ENCODE results near the gene CYP4B1. TPM values are rescaled to one million over a fixed set of nuclear protein-coding genes. Genes with fewer than 3 reads are reported as not detected.

Gene CYP4B1
- total RNA-seq = 0.67 TPM in 1 of 2 replicates, not detected in the other
- polyA plus RNA-seq = 0.25 and 0.92 TPM in 2 replicates

DNA sequence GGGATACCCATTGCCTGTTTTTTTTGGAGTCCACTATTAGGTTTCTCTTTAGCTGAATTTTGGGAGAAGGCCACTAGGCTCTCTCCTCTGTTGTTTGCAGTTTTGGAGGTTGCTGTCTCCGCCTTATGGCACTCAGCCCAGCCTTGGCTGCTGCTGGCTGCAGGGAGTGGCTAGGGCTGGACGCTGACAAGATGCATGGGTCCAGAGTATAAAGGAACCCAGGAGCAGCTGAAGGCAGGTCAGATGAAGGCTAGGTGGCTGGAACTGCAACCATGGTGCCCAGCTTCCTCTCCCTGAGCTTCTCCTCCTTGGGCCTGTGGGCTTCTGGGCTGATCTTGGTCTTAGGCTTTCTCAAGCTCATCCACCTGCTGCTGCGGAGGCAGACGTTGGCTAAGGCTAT, at the start of gene CYP4B1:
CYP4B1 (plus strand) TSS at position 237 of the 400 bp plus-strand sequence; CDS start at position 273, 36 bp downstream.
- no peaks in the 10 kb centered on the region for H3K4me1 ChIP-seq (ENCODE audit: insufficient read depth)
- no peaks in the 10 kb centered on the region for H3K79me2 ChIP-seq
- H3K27me3 ChIP-seq = no peaks in the 10 kb centered on the region
- no peak within 1 kb of the TSS for H3K4me2 ChIP-seq
- H4K20me1 ChIP-seq (ENCODE audit: insufficient read depth, poor library complexity, severe bottlenecking) = no peaks in the 10 kb centered on the region
- no peak within 1 kb of the TSS for H3K4me3 ChIP-seq
- H3K36me3 ChIP-seq (replicated peaks; ENCODE audit: insufficient read depth, low read depth) = no peaks in the 10 kb centered on the region
- WGBS (ENCODE audit: low lambda C conversion rate, missing lambda C conversion rate) = 91% methylated on average over 4 of the region's 4 CpGs
- H3K9me3 ChIP-seq (ENCODE audit: low read depth) = no peaks in the 10 kb centered on the region
- TF ChIP-seq EZH2phosphoT487 (IDR thresholded peaks at IDR 0.05; ENCODE audit: low read depth, severe bottlenecking, unreplicated experiment) (no peak), EZH2 (IDR thresholded peaks at IDR 0.05; ENCODE audit: borderline replicate concordance) (no peak)
- TF ChIP-seq, protein P1, sequence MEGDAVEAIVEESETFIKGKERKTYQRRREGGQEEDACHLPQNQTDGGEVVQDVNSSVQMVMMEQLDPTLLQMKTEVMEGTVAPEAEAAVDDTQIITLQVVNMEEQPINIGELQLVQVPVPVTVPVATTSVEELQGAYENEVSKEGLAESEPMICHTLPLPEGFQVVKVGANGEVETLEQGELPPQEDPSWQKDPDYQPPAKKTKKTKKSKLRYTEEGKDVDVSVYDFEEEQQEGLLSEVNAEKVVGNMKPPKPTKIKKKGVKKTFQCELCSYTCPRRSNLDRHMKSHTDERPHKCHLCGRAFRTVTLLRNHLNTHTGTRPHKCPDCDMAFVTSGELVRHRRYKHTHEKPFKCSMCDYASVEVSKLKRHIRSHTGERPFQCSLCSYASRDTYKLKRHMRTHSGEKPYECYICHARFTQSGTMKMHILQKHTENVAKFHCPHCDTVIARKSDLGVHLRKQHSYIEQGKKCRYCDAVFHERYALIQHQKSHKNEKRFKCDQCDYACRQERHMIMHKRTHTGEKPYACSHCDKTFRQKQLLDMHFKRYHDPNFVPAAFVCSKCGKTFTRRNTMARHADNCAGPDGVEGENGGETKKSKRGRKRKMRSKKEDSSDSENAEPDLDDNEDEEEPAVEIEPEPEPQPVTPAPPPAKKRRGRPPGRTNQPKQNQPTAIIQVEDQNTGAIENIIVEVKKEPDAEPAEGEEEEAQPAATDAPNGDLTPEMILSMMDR (IDR thresholded peaks at IDR 0.05; ENCODE audit: poor library complexity) = no peak
- no peak within 1 kb of the TSS for H3K27ac ChIP-seq
- no peak within 1 kb of the TSS for H2AFZ ChIP-seq
- no peaks in the 10 kb centered on the region for H3K9me2 ChIP-seq (replicated peaks; ENCODE audit: insufficient read depth)
- no peak for DNase-seq (ENCODE audit: low spot score)

DNA sequence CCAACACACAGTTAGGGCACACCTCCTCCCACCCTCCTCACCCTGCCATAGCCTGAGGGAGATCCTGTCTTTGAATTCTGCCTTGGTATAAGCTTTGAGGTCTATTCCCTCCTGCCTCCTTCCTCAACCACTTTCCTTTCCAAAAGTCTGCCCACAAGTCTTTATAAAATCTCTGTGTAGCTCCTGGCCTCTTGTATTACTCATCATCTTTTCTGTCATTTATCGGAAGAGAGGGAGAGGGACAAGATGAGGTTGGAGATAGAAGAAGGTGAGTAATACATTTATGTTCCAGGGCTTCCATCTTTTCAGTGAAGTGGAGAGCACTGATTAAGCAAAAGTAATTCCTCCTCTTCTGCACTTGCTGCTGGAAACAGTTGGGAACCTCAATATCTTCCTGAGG, 49.4 kb upstream of the CYP4B1 start:
- H3K4me3 ChIP-seq = no peak overlapping the region
- no peaks in the 10 kb centered on the region for H3K79me2 ChIP-seq
- H3K4me1 ChIP-seq (ENCODE audit: insufficient read depth) = peaks cover 3% of the 10 kb centered on the region
- H3K27me3 ChIP-seq = no peaks in the 10 kb centered on the region
- H4K20me1 ChIP-seq (ENCODE audit: insufficient read depth, poor library complexity, severe bottlenecking) = no peaks in the 10 kb centered on the region
- no peak overlapping the region for H3K27ac ChIP-seq
- H3K9me3 ChIP-seq (ENCODE audit: low read depth) = no peaks in the 10 kb centered on the region
- DNase-seq (ENCODE audit: low spot score) = no peak
- no peak overlapping the region for H2AFZ ChIP-seq
- no peaks in the 10 kb centered on the region for H3K36me3 ChIP-seq (replicated peaks; ENCODE audit: insufficient read depth, low read depth)
- H3K4me2 ChIP-seq = no peak overlapping the region
- 81% methylated on average over 1 of the region's 1 CpG for WGBS (ENCODE audit: low lambda C conversion rate, missing lambda C conversion rate)
- no peak for TF ChIP-seq EZH2phosphoT487 (IDR thresholded peaks at IDR 0.05; ENCODE audit: low read depth, severe bottlenecking, unreplicated experiment)
- no peak for TF ChIP-seq EZH2 (IDR thresholded peaks at IDR 0.05; ENCODE audit: borderline replicate concordance)
- TF ChIP-seq, protein P1 (IDR thresholded peaks at IDR 0.05; ENCODE audit: poor library complexity) = no peak
- no peaks in the 10 kb centered on the region for H3K9me2 ChIP-seq (replicated peaks; ENCODE audit: insufficient read depth)

DNA sequence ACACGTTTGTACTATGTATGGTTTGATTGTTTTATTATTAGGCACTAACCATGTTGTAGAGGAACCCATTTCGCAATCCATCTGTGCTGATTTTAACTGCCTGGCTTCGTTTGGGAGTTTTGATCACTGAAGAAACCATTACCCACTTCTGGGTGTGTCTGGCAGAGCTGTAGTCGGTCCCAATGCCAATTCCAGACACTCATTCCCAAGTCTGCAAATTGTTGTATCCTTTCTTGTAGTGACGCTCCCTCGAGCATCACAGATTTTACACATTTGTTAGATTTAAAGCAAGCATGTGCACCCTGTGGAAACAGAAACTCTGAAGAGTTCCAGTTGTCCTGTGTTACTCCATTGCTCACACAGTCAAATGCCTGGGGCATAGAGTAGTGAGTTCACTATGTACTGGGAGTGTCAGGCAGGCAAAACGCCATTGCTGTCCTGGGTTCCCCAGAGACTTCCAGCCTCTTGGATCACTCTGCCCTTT, 48.9 kb upstream of the CYP4B1 start:
- WGBS (ENCODE audit: low lambda C conversion rate, missing lambda C conversion rate) = 65% methylated on average over 7 of the region's 7 CpGs
- Histone ChIP-seq H3K9me3 (ENCODE audit: low read depth) (no peaks in the 10 kb centered on the region), H3K4me1 (ENCODE audit: insufficient read depth) (peaks cover 6% of the 10 kb centered on the region), H4K20me1 (ENCODE audit: insufficient read depth, poor library complexity, severe bottlenecking) (no peaks in the 10 kb centered on the region), H3K79me2 (no peaks in the 10 kb centered on the region), H3K27ac (no peak overlapping the region), H3K36me3 (replicated peaks; ENCODE audit: insufficient read depth, low read depth) (no peaks in the 10 kb centered on the region), H3K9me2 (replicated peaks; ENCODE audit: insufficient read depth) (no peaks in the 10 kb centered on the region), H3K4me3 (no peak overlapping the region), H3K4me2 (no peak overlapping the region), H2AFZ (no peak overlapping the region), H3K27me3 (no peaks in the 10 kb centered on the region)
- TF ChIP-seq EZH2 (IDR thresholded peaks at IDR 0.05; ENCODE audit: borderline replicate concordance) = no peak
- TF ChIP-seq, protein P1 (IDR thresholded peaks at IDR 0.05; ENCODE audit: poor library complexity) = no peak
- no peak for TF ChIP-seq EZH2phosphoT487 (IDR thresholded peaks at IDR 0.05; ENCODE audit: low read depth, severe bottlenecking, unreplicated experiment)
- no peak for DNase-seq (ENCODE audit: low spot score)

All from hepatocyte (in vitro differentiated cells).